HG03439 (cell line): Measurements from ENCODE around the gene AUTS2.

ENCODE experiments used
- ATAC-seq: cut with Tn5 transposase; IDR thresholded peaks from one replicate; pipeline ENCODE4 v1.9.1; 2021; ENCODE audit warnings: mild to moderate bottlenecking, moderate library complexity; ENCODE audit not compliant: unreplicated experiment

AUTS2 gene

DNA sequence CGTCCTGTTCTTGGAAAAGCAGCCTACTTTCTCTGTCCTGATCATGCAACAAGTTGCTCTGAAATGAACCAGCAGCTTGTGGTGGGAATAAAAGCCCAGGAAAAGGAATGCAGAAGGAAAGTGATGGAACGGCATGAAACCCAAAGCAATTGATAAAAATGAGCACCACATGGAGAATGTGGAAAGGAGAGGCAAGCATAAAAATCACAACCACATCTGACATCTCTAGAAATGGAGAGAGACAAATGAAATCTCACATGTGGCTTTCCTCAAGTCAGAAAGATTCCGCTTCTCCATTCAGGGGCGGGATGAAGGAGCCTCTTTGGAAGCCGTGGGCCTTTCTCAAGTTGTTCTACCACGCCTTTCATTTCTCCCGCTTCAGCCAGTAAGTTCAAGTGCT lies 902.0 kb downstream of the AUTS2 start:
- ATAC-seq, result no peak

DNA sequence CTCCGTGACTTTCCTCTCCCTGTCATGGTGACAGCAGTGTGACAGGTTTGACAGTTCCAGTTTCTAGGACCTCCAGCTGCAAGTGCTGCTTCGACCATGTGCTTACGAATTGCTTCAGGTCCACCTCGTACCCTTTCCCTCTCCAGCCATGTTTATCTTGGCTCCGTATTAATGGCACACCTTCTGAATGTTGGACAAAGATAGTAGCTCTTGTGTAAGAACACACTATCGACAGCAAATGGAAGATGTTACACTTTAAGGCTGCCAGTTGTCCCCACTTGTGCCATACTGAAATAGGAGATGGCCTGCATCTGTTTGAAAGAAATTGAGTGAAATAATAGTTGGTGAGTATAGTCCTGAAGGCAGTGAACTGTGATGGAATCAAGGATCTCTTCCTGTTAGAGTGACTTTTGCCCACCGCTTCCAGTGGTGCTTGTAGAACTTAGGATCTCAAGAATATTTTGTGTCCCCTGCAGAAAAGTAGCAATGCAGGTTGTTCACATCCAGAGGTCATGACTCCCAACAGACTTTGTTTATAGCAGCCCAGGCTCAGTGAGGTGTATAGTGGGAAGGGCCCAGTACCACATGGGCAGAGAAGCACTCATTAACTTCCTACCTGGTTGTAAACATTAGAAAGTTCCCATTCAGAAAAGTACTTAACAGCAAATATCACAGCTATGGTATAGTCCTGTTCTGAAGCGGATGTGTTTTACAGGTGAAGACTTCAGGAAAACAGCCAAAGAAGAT lies 904.0 kb downstream of the AUTS2 start:
- ATAC-seq, result no peak

- ATAC-seq, result no peak
Observed at GRCh38 chr7:70504254-70504653, 906.0 kb downstream of the AUTS2 start.

- ATAC-seq, result no peak
Observed at GRCh38 chr7:70505468-70505867, 907.2 kb downstream of the AUTS2 start.

GRCh38 chr7:70505886-70506285 lies 907.6 kb downstream of the AUTS2 start:
- no peak for ATAC-seq

DNA sequence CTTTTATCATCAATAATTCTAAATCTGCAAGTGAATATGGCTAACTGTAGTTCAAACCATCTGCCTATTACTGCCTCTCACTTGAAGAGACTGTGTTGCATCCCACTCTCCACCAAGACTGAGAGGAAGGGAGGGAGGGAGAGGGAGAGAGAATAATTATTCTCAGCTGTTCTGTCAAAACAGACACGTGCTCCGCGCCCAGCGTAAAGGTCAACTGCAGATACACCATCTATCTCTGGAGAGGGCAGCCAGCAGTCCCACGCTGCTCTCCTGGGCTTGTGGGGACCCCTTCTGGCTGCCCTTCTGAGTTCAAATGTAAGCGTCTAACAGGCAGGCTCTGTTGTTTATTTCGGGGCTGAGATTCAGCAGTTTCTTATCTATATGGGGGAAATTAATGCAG lies 908.2 kb downstream of the AUTS2 start:
- ATAC-seq, result no peak

GRCh38 chr7:70512144-70512543 lies 913.9 kb downstream of the AUTS2 start:
- ATAC-seq, result no peak

- no peak for ATAC-seq
Observed at GRCh38 chr7:70512761-70513160, 914.5 kb downstream of the AUTS2 start.

- no peak for ATAC-seq
Observed at GRCh38 chr7:70520611-70521010, 922.3 kb downstream of the AUTS2 start.

DNA sequence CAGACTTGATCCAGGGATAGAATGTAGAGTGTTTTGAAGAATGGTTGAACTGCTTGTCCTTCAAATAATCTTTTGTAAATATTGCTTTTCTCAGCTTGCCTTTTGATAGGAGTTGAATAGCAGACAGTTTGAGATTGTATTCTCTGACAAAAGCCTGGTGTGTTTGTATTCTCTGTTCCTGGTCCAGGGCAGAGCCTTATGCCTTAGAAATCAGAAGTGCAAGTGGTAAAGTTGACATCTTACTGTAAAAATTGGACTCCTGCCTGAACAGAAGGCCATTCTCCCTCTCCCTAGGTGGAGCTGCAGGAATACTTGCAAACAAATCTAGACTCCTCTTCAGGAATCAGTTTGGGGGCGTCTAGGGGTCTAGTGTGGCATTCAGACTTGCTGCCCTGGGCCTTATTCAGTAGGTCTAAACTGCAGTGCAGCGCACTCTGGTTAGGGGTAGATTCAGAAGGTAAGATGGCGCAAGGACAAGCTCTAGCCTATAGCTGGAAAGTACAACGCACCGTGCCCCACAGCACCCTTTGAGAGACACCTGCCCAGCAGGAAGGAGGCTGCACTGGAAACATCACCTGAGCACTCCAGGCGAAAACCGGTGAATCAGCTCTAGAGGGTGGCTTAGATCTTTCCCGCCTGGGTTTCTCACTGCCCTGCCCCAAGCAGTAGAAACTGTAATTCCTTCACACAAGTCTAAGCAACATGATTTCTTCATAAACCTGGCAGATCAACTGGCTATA lies 925.1 kb downstream of the AUTS2 start:
- no peak for ATAC-seq

- no peak for ATAC-seq
Observed at GRCh38 chr7:70523989-70524351, 925.7 kb downstream of the AUTS2 start.

GRCh38 chr7:70525991-70526390 lies 927.7 kb downstream of the AUTS2 start:
- no peak for ATAC-seq

DNA sequence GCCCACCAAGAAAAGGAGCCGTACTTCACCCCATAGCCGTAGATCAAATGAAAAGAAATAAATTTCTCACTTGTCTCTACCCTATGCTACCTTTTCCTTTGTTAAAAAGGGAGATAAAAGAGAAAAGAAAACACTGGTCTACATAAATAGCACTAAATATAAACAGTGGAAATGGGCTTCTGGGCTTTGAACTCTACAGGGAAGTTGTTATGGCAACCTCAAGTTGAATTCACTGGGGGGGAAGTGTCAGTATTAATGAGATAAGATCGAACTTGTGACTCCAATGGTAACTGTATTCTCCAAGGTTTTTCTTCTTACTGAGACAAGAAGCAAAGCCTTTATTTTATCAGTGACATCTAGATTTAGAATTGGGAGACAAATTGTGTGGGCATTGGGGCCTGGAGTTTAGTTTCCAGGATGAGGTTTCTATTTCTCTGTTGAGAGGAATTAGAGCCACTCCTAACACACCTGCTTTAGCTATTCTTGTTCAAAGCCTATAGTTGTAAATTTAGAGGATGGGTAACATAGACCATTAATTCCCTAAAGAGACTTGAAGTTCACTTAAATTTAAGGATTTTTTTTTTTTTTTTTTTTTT lies 929.3 kb downstream of the AUTS2 start:
- no peak for ATAC-seq

DNA sequence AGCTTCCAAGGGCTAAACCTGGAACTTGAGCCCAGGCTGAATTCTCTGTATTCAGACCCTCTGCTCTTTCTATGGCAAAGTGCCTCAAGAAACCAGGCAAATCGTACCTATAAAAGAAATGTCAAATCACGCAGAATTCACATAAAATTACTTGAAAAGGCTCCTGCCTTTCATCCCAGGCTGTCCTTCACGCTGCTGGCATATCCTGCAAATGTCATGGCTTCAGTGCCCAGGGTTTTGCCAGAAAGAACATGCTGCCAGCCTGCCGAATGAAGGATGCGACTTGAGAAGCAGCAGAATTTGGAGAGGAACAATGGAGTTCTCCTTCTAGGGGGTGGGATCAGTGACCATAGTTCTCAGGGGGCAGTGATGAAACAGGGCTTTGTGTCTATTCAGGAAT lies 931.2 kb downstream of the AUTS2 start:
- ATAC-seq, result no peak

GRCh38 chr7:70529914-70530585 lies 931.8 kb downstream of the AUTS2 start:
- no peak for ATAC-seq

DNA sequence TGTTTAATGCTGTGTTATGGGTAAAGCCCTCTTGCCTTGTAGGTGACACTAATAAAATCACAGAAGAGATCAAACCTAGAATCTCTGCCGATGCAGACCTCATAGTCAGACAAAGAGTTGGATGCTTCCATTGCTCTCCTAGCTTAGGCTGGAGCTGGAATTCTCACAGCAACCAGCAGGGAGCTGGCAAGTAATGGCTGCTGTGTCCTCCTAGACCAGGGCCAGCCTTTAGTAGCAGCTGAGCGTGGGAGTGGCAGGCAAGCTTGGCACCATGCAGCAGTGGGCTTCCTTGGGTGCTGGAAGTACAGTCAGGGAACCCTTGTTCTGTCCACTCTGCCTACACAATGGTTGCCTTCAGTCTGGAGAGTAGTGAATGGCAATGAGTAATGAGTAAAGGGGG lies 935.3 kb downstream of the AUTS2 start:
- ATAC-seq, result no peak

GRCh38 chr7:70539205-70539604 lies 940.9 kb downstream of the AUTS2 start:
- ATAC-seq, result no peak

DNA sequence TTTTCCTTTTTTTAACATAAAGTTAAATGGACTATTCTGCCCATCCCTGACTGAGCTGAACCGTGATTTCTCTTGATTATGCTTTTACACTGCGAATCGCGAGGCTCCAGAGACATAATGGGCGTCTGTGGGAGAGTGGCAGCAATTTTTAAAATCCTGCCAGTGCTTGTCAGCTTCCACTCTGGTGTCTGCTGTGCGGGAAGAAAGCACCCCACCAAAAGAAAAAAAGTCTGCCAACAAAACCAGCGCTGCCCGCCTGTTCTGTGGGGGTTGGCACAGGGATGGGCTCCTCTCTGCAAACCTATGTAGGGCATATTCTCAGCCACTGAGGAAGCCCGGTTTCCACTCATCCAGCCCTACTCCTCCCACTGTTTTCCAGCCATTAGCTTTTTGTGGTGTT lies 941.3 kb downstream of the AUTS2 start:
- no peak for ATAC-seq

DNA sequence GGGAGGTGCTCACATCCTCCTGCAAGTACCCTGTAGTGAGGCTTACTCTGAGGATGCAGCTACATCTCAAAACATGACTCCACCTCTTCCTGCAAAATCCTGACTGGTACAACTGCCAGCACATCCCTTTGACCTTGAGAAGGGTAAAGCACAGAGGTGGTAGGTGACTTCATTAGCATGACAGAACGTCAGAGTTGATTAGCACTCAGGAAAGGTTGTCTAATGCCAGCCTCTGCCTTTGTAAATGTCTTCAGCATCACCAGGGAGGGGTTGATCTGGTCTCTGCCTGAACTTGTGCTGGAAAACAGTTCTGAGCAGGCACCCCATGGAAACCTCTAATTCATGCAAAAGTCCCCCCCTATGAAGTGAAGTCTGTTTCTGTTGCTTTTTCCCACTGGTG lies 942.4 kb downstream of the AUTS2 start:
- ATAC-seq, result no peak

DNA sequence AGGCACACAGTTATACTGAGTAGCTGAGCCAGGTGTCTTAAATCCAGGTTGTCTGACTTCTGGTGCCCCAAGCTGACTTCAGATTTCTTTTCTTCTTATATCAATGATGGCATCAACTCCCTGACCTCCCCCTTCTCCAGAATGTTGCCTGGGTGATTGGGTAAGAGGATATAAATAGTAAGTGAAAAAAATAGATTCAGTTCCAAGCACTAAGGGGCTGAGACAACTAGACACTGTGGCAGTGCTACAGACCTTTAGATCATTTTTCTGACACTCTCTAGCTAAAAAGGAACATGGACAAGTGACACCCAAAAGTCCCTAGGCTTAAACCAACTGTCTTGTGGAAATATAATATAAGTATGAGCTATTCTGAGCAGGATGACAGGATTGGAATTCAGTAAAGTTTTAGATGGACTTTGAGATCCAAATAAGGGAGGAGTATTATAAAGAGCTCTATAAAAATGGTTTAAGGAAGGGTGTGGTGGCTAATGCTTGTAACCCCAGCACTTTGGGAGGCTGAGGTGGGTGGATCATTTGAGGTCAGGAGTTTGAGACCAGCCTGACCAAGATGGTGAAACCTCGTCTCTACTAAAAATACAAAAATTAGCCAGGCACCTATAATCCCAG lies 944.6 kb downstream of the AUTS2 start:
- ATAC-seq, result no peak

DNA sequence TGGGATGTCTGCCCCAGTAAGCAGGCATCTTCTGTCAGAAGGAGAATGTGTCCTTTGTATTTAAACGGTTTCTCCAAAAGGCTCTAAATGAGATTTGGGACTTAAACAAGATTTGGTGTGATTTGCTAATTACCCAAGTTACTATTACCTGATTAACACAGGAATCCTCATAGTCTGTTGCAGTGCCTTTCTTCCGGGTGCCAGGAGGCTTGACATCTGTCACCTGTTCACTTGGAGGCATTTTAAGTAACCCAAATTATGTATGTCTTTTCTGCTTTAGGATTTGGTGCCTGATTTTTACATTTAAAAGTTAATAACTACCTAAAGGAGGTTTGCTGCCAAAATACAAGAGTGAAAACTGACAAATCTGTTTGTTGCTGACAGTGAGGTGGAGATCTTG lies 945.7 kb downstream of the AUTS2 start:
- no peak for ATAC-seq
